GM21825 (cell line): ENCODE data around the gene CYP8B1.

ENCODE experiments used
- ATAC-seq: cut with Tn5 transposase; IDR thresholded peaks from one replicate; pipeline ENCODE4 v1.9.1; 2021; ENCODE audit warnings: mild to moderate bottlenecking, moderate library complexity; ENCODE audit not compliant: unreplicated experiment

Gene CYP8B1

DNA sequence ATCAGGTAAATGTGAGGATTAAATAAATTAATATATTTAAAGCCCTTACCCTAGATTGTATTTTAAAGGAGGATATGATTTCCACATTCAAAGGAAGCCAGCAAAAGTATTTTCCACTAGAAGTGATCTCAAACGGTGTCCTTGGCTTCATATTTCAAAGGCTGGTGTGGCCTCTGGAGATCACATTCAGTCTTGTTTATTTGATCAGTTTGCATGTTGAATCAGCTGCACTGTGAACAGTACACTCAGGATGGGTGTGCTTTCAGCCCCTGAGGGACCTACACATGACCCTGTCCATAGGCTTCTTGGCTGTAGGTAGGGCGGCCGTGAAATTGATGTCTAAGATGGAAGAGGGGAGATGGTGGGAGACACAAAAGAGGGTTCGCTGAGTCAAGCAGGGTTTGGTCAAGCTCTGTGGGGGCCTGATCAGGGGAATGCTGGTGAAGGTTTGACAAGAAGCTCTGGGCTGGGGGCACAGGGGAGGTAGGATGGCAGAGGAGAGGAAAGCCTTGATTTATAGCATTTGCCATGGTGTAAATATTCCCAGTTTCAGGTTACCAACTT lies 21.9 kb downstream of the CYP8B1 start:
- no peak for ATAC-seq

DNA sequence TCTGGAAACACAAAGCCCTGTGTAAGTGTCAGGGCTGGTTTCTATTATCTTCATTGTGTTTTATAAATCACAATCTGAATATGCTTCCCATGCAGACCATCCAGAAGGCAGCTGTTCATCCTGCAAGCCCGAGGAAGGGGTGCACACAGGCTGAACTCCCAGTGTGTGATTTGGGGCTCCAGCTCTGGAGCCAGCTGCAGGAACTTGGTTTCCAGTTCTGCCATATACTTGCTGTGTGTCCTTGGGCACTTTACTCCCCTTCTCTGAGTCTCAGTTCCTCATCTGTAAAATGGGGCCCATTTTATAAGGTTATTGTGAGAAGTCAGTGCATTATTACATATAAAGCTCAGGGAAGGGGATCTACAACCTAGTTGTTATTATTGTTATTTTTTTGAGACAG lies 22.6 kb downstream of the CYP8B1 start:
- no peak for ATAC-seq

- no peak for ATAC-seq
Observed at GRCh38 chr3:42852441-42852840, 23.2 kb downstream of the CYP8B1 start.

- no peak for ATAC-seq
Observed at GRCh38 chr3:42851228-42851834, 24.3 kb downstream of the CYP8B1 start.

- ATAC-seq: no peak
Observed at GRCh38 chr3:42850263-42850662, 25.4 kb downstream of the CYP8B1 start.

DNA sequence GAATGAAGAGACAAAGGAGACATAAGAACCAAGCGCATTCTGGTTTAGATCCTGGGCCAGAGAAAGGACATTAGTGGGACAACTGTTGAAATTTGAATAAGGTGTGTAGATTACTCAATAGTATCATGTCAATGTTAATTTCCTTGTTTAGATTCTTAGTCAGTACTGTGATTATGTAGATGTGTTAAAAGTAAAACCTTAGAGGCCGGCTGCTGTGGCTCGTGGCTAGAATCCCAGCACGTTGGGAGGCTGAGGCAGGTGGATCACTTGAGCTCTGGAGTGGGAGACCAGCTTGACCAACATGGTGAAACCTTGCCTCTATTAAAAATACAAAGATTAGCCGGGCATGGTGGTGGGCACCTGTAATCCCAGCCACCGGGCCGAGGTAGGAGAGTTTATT lies 26.7 kb downstream of the CYP8B1 start:
- no peak for ATAC-seq

GRCh38 chr3:42847731-42848130 lies 27.9 kb downstream of the CYP8B1 start:
- ATAC-seq: no peak

GRCh38 chr3:42846685-42847522 lies 28.8 kb downstream of the CYP8B1 start:
- ATAC-seq: no peak

GRCh38 chr3:42844815-42845214 lies 30.9 kb downstream of the CYP8B1 start:
- ATAC-seq: no peak

- no peak for ATAC-seq
Observed at GRCh38 chr3:42844412-42844713, 31.3 kb downstream of the CYP8B1 start.

DNA sequence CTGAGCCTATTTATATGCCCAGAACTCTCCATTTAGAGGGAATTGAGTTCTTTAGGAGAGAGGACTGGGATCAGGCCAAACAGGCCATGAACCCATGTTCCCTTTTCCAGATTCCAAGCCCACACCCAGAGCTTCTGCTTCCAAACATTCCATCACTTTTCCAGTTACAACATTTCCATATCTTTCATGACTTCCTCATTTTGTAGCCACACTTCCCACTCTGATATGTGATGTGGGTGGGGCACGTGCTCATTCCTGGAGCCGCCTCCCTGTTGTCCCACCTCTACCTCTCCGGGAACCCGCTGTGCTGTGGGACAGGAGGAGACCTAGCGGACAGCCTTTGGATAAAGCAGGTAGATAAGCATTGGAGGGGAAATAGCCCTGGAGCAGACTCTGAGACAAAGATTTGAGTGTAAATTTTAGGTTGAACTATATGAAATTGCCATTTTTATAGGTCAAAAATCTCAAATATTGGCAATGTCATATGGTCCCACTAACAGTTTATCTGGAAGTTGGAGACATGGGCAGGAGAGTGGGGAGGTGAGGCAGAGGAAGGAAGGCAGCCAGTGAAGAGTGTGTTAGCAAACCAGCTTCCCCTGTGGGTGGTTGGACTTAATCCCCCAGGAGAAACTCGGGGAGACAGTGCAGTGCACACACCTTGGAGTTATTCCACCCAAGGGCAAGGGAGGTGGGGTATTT lies 31.8 kb downstream of the CYP8B1 start:
- ATAC-seq: no peak

DNA sequence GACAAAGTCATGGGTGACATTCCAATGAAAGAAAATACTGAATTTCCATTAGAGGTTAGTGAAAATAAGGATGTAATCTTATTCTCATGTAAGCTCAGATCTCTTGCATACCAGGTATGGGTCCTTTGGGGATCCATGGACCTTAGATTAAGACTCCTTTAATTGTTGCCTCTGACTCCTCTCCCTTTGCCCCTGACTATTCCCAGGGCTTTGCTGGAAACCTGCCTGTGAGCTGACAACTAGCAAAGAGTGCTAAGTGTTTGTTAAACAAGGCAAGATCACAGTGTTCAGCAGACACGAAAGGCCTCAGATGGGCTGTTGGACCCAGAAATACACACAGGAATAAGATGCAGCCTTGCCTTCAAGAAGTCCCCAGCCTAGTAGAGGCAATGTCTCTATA lies 34.3 kb downstream of the CYP8B1 start:
- no peak for ATAC-seq

DNA sequence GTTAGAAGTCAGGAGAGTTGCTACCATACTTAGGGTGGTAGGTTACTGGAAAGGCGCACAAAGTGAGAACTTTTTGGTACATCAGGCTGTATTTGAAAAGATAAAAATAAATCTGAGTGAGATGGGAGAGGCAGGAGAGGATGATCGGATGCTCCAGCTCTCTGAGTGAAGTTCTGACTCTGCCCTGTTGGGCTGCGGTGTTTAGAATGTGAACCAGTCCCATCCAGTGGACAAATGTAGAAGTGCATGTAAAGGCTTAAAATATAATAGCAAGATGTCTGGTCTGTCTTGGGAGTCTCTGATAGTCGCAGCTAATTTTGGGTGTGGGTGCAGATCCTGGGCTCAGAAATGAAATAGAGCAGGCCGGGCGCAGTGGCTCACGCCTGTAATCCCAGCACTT lies 36.1 kb downstream of the CYP8B1 start:
- peak; percentile 84 for ATAC-seq

DNA sequence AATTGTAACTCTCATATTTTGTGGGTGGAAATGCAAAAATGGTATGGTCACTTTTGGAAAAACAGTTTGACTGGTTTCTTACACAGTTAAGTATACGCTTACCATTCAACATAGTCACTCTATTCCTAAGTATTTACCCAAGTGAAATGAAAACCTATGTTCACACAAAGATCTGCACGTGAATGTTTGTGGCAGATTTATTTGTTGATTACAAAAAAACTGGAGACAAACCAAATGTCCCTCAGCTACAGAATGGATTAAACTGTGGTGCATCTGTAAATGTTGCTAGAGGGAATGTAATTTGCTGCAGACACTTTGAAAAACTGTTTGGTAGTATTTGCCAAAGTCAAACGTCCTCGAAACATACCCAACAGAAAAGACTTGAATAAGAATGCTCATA lies 37.1 kb downstream of the CYP8B1 start:
- no peak for ATAC-seq

DNA sequence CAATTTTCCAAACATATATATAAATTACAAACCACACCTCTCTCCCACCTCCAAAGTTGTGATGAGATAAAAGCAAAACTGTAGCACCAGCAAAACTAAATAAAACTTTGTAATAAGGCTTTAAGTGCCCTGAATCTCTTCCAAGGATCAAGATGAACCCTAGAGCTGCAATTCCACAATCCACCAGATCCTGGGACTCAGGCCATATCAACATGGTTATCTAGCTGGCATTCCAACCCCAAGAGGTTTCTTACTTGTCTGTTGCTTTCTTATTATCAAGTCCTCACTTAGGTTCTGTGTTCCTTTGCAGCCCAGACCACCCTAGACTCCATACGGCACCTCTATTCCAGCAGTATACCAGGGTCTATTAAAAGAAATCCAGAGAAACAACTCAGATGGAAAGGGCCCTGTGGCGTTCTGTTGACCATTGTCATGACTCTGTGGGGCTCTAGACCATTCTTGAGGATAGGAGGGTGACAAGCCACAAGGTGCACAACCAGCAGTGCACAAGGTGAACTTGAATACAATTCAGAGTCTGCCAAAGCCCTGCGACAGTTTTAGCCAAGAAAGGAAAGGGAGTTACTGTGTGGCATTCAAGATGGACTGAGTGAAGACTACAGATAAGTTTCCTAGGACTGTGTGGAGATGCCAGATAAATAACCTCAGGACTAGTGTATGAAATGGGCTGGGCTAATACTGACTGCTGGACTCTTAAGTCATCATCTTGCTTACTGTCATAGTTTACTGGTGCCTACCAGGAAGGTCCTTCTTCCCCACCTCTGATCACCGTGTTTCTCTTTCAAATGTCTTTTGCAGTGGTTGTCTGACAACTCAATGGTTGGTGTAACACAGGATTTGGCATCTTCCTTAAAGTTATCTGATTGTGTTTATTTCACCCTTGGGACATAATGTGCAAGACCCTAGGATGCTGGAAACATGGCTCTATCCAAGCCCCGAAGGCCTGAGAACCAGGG lies 39.2 kb downstream of the CYP8B1 start:
- no peak for ATAC-seq

DNA sequence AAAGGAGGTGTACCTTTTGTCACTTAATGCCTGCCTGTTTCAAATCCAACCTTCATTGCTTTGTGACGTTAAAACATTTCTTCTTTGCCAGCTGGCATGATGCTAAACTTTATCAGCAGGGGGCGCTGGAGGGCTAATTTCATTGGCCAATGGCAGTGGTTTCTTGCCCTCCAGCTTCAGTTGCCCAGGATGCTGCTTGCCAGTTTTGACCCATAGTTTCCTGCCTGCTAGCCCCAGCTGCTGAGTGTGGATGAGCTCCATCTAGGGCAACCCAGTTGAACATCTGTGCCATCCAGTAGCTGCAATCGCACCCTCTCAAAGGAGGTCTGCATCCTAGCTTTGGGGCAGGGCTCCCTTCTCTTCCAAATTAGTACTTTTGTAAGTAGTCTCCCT lies 44.4 kb downstream of the CYP8B1 start:
- ATAC-seq: no peak

DNA sequence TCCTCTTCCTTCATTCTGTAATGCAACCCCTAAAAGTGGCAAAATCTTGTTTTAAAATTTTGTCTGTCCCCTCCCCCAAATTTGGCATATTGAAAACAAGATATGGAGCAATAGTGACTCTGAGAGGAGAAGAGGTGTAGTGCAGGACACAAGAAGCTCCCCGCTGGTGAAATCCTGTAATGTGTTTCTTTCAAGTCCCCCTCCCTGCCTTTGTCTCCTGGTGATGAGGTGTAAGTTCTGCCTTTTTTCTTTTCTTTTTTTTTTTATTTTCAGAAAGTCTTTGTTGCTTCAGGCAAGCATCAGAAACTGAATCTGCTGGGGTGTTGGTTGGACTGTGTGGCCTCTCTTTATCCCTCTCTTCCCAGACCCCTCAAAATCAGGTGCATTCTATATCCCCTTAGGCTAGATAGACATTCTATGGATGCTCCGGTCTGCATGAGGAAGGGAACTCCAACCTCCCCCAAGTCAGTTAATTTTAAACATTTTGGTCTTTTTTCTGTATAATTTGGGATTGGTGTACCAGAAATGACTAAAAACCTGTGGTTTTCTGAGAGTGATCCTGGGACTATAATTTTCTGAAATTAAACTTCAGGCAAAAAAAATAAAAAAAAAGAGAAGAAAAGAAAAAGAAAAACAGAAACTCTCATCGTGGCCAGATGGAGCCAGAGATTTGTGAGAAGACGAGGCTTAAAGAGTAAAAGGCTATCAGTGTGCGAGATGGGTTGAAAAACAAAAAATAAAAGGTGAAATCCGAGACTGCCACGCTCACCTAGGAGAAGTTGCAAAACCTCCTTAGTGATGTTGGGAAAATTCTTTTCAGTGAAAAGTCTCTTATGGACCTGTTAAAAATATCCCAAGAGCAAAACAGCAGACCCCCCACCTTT lies 45.0 kb downstream of the CYP8B1 start:
- ATAC-seq: no peak

DNA sequence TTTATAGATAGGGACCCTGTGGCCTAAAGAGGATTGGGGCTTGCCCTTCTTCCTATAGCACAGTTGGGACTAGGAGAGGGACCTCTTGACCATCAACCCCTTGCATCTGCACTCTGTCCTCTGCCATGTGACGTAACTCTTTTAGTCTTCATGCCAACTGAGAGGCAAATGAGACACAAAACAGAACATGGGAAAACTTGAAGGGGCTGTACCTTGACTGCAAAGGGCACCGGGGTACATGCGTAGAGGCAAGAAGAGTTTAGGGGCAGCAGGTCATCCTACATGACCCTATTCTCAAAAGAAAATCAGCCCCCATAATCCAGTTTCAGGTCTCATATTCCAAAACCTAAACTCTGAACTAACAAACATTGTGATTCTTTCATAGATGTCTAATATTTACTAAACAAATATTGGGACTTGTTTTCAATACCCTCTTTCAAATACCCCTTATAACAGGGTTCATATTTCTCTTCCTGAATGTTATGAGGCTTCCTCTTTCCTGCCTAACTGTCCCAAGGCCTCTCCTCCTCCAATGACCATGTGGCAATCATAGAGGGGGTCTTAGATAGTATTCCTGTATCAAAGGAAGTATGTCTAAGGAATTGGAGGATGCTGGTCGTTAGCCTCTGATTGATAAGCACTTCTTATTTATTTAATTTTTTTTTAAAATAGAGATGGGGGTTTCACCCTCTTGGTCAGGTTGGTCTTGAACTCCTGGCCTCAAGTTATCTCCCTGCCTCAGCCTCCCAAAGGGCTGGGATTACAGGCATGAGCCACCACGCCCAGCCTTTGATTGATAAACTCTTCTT lies 45.8 kb downstream of the CYP8B1 start:
- ATAC-seq: no peak

DNA sequence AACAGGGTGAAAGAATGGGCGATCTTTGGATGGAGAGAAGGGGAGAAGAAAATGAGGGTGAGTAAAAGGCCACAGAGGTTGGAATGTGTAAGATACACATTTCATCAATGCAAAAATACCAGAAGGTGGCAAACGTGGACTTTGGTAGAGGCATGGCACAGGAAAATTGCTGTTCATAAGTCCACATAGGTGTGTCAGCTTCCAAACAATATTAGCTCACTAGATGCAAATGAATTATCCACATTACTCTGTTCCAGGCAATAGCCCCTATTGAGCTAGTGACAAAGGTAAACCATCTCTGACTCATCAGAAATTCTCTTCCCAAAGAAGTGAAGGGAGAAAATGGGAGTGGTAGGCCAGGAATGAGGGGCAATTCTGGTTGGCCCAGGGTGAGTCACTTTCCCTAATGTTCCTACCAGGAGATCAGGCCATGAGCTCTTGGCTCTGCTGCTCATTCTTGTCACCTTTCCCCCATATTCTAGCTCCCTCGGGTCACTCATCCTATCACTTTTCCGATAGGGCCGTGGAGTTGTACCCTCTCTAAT lies 46.5 kb downstream of the CYP8B1 start:
- no peak for ATAC-seq
